Body of pancreas (tissue), 4 donors: ENCODE data around the gene MGAT5.

Experiments
- CTCF ChIP-seq, 7 experiments: fragments of 450-650 bp in 4 of 7; fragments of 200-600 bp in 3 of 7; sonication (generic) in 3 of 7; IDR thresholded peaks; one replicate each; pipeline ENCODE4 v1.5.1; 2016 to 2019; ENCODE audit warnings: antibody characterized with exemption in 7 of 7
- POLR2A ChIP-seq, 3 donors: fragments of 450-650 bp; IDR thresholded peaks; one replicate each; pipeline ENCODE4 v1.6.1; 2016; ENCODE audit warnings: antibody characterized with exemption in 3 of 3, mild to moderate bottlenecking in 2 of 3

- TF ChIP-seq CTCF (IDR thresholded peaks at IDR 0.05) (no peak), POLR2A (IDR thresholded peaks at IDR 0.05) (no peak)
Observed at GRCh38 chr2:134468776-134469175, 214.9 kb downstream of the MGAT5 start.
